ENCODE data around the gene CHRNB2.

GRCh38 chr1:154586231-154586630 lies 18.7 kb downstream of the CHRNB2 start:
- no peak for TF ChIP-seq POLR2A (IDR thresholded peaks at IDR 0.05)
- TF ChIP-seq, protein P1, sequence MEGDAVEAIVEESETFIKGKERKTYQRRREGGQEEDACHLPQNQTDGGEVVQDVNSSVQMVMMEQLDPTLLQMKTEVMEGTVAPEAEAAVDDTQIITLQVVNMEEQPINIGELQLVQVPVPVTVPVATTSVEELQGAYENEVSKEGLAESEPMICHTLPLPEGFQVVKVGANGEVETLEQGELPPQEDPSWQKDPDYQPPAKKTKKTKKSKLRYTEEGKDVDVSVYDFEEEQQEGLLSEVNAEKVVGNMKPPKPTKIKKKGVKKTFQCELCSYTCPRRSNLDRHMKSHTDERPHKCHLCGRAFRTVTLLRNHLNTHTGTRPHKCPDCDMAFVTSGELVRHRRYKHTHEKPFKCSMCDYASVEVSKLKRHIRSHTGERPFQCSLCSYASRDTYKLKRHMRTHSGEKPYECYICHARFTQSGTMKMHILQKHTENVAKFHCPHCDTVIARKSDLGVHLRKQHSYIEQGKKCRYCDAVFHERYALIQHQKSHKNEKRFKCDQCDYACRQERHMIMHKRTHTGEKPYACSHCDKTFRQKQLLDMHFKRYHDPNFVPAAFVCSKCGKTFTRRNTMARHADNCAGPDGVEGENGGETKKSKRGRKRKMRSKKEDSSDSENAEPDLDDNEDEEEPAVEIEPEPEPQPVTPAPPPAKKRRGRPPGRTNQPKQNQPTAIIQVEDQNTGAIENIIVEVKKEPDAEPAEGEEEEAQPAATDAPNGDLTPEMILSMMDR (IDR thresholded peaks at IDR 0.05) = no peak

Measured in lower leg skin (tissue), 3 donors.